COR-L47 (cell line): ENCODE results near the gene FAM222B.
"Not testable (repeated sequence)": the region's sequence is repeated elsewhere in the genome, so short reads cannot be mapped to it uniquely, and the experiment has no call there.

Source experiments
- DNase-seq: peaks from one replicate; lab custom pipeline; 2025; lab: John Stamatoyannopoulos, UW

The FAM222B gene

GRCh38 chr17:28726627-28727491, 115.7 kb downstream of the FAM222B start:
- peak; percentile 92 for DNase-seq

GRCh38 chr17:28726226-28726626, 116.4 kb downstream of the FAM222B start, which contains the start of gene TLCD1:
Gene TLCD1 (minus strand): TSS chr17:28726233. CDS start chr17:28726097, 136 bp downstream.
- DNase-seq: peak; percentile 50

GRCh38 chr17:28725660-28726225, 116.8 kb downstream of the FAM222B start:
- DNase-seq: peak; percentile 75

DNA sequence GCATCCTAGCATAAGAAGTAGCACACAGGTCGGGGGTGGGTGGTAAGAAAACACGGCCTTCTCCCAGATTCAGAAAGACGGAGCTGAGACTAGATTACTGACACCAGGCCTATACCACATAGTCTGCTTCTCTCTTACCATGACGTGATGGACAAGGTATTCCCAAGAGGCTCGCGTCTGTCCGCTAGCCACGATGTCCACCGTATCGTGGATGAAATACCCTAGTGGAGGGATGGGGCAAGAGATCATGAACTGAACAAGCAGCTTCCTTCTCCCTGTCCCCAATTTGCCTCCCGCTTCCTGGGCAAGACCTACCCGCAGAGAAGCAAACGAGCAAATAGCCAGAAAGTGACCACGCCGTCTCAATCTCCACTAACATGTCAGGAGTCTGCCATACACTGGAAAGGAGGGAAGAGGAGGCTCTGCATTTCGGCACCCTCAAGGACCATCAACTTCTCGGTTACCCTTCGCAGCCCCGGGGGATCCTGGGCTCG, 117.4 kb downstream of the FAM222B start:
- no peak for DNase-seq

DNA sequence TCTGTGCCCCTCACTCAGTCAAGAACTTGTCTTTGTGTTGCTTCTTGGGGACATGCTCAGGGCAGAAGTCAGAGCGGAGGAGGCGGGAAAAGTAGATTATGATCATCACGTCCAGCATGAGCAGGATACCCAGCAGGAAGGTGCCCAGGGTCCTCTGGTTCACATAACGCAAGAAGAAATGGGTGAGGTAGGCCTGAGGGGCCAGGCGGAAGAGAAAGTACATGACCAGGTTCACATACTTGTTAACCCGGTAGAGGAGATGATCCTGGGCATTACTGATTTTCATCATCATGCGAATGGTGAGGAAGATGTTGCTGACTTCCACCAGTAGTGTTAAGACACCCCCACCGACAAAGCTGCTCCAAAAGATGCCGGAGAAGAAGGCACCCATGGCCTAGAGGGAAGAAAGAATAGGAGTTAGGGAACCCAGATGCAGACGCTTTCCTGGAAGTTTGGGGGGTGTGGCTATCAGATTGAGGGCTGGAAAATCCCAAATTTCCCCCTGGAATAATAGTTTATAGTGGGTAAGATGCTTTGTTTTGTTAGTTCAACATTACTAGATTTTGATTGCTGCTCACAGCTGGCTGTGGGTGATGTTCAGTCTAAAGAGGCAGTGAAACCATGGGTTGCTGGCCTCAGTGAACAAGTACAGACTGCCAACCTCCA, 118.0 kb downstream of the FAM222B start:
- no peak for DNase-seq

DNA sequence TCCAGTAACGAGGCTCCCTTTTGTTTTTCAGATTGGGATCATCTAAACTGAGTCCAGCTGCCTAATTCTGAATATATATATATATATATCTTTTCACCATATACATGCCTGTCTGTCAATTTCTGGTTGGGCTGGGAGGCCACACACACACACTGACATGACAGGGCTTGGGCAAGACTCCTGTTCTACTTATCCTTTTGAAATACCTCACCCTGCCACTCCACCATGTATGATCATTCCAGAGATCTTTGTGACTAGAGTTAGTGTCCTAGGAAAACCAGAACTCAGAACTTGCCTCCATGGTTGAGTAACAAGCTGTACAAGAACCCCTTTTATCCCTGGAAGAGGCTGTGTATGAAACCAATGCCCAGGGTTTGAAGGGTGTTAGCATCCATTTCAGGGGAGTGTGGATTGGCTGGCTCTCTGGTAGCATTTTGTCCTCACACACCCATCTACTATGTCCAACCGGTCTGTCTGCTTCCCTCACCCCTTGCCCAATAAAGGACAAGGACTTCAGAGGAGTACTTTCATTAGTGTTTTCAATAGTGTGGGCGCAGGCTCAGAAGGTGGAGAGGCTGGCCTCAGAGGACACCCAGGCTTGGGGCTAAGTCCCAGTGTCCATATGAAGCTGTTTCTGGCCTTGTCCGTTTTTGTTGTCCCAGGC, 118.6 kb downstream of the FAM222B start:
- not testable (repeated sequence) for DNase-seq

GRCh38 chr17:28723159-28723835, 119.3 kb downstream of the FAM222B start:
- DNase-seq: no peak

DNA sequence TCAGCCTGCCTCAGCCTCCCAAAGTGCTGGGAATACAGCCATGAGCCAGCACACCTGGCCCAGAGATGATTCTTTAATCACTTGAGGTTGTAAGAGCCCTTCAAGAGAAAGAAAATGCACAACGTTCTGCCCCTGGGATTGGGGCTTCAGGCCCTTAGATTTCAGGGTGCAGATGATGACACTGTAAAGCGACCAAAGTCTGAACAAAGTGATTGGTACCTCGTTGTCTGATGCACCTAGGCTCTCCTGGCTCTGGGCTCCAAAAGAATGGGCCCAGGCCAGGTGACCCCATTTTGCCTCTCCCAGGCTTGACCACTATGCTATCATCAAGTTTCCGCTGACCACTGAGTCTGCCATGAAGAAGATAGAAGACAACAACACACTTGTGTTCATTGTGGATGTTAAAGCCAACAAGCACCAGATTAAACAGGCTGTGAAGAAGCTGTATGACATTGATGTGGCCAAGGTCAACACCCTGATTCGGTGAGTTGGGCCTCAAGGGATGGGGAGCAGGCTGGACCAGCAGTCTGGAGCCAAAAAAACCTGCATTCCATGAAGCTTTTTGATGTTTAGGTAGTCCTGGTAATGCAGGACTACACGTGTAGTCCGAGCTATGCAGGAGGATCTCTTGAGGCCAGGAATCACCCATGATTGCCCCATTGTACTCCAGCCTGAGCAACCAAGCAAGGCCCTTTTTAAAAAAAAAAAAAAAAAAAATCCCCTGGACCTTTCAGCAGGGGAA, 120.0 kb downstream of the FAM222B start:
- no peak for DNase-seq

DNA sequence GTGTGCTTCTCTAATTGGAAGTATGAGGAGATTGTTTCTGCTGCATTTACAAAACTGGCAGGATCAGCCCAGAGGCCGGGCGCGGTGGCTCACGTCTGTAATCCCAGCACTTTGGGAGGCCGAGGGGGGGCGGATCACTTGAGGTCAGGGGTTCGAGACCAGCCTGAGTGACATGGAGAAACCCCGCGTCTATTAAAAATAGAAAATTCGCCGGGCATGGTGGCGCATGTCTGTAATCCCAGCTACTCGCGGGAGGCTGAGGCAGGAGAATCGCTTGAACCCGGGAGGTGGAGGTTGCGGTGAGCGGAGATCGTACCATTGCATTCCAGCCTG, 121.6 kb downstream of the FAM222B start:
- DNase-seq: not testable (repeated sequence)

GRCh38 chr17:28720247-28720996, 122.2 kb downstream of the FAM222B start:
- peak; percentile 67 for DNase-seq

- DNase-seq: no peak
Measured at GRCh38 chr17:28719021-28719433, 123.6 kb downstream of the FAM222B start.

GRCh38 chr17:28718333-28719020, 124.1 kb downstream of the FAM222B start:
- DNase-seq: no peak

GRCh38 chr17:28717578-28718332, 124.8 kb downstream of the FAM222B start, which contains the start of gene RAB34:
Gene RAB34 (minus strand): TSS chr17:28717868. CDS start chr17:28717266, 602 bp downstream.
- DNase-seq: no peak

DNA sequence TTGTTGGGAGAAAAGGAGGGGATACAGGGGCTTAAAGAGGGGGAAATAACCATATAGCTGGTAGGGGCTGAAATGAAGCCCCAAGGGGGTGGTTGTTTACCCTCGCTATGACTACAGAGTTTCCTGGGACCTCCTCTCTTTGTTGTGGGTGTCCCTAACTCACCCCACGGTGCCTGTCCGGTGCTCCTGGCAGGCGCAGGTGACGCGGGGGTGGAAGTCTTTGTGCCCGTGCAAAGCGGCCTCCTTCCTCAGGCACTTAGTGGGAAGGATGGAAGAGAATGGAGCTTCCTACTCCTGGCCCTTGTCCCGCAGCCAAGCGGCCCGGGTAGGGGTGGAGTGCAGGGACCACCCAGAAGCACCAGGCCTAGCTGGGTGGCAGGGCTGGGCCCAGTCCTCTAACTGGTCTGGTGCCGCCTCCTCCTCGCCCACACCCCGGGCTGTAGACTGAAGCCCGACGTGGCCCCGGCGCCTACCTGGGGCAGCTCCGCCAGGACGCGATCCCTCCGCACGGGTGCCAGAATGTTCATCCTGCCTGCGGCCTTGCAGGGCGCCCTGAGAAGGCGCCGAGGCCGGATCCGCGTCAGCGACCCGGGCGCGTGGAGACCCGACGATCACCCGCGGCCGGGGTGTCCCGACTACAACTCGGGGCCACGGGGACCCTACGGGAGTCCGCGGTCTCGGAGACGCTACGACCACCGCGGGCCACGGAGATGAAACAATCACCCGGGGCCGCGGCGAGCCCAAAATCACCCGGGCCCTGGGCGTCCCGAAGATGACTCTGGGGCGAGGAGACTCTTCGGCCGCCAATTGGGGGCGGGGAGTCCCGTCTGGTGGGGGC, 125.6 kb downstream of the FAM222B start:
- no peak for DNase-seq

GRCh38 chr17:28715217-28715616, 127.4 kb downstream of the FAM222B start:
- DNase-seq: no peak

DNA sequence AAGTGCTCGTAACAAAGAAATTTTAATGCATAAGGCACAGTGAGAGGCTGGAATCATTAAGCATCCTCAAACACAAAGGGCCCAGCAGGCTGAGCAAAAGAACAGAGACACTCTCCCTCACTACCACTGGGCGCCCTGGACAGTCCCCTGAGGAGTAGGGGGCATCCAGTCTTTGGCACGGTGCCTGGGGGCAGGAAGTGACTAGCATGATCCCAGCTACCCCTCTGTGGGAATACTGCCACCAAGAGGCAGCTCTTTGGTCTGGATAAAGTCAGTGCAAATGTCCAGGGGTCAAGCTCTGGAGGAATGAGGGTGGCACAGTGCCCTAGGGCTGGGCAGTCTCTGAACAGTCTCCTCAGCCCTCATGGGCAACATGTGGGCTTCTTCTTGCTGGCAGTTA, 128.3 kb downstream of the FAM222B start:
- DNase-seq: no peak

- DNase-seq: no peak
Measured at GRCh38 chr17:28712705-28713415, 129.7 kb downstream of the FAM222B start.
